ENCODE measurements around the gene GRAMD2B.
"Not testable (repeated sequence)": the region's sequence is repeated elsewhere in the genome, so short reads cannot be mapped to it uniquely, and the experiment has no call there.

GRAMD2B gene

GRCh38 chr5:126416266-126416925 is 6.8 kb upstream of the GRAMD2B start:
- Histone ChIP-seq H2AFZ (ENCODE audit: low read depth, low read length) (no peak overlapping the region), H3K4me3 (ENCODE audit: low read length) (no peak overlapping the region), H3K4me1 (ENCODE audit: insufficient read depth, low read length) (peaks cover 2% of the 10 kb centered on the region), H3K36me3 (ENCODE audit: insufficient read depth, low read length) (no peaks in the 10 kb centered on the region), H3K9me3 (ENCODE audit: low read length) (no peaks in the 10 kb centered on the region), H3K27me3 (ENCODE audit: insufficient read depth, low read length) (no peaks in the 10 kb centered on the region)

DNA sequence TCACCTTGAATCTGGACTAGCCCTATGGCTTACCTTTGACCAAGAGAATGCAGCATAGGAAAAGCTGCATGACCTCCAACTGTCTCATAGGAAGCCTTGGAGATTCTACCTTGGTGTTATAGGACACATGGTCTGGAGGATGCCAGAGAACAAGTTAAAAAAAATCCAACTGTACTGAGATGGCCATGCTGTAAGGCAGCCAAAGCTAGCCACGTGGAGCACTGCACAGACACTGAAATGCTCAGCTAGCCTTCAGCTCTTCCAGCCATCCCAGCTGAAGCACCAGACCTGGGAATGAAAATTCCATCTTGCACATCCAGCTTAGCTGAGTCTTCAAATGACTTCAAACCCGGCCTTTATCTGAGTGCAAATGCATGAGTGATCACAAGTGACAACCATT is 6.0 kb upstream of the GRAMD2B start:
- Histone ChIP-seq H3K36me3 (ENCODE audit: insufficient read depth, low read length) (no peaks in the 10 kb centered on the region), H2AFZ (ENCODE audit: low read depth, low read length) (no peak overlapping the region), H3K4me3 (ENCODE audit: low read length) (no peak overlapping the region), H3K27me3 (ENCODE audit: insufficient read depth, low read length) (no peaks in the 10 kb centered on the region), H3K9me3 (ENCODE audit: low read length) (no peaks in the 10 kb centered on the region), H3K4me1 (ENCODE audit: insufficient read depth, low read length) (peaks cover 2% of the 10 kb centered on the region)

GRCh38 chr5:126419102-126419501 is 4.1 kb upstream of the GRAMD2B start:
- Histone ChIP-seq H3K9me3 (ENCODE audit: low read length) (no peaks in the 10 kb centered on the region), H3K27me3 (ENCODE audit: insufficient read depth, low read length) (no peaks in the 10 kb centered on the region), H2AFZ (ENCODE audit: low read depth, low read length) (no peak overlapping the region), H3K4me1 (ENCODE audit: insufficient read depth, low read length) (peaks cover 2% of the 10 kb centered on the region), H3K4me3 (ENCODE audit: low read length) (no peak overlapping the region), H3K36me3 (ENCODE audit: insufficient read depth, low read length) (no peaks in the 10 kb centered on the region)

- Histone ChIP-seq H3K27me3 (ENCODE audit: insufficient read depth, low read length) (no peaks in the 10 kb centered on the region), H3K4me3 (ENCODE audit: low read length) (no peak overlapping the region), H3K4me1 (ENCODE audit: insufficient read depth, low read length) (no peaks in the 10 kb centered on the region), H3K36me3 (ENCODE audit: insufficient read depth, low read length) (no peaks in the 10 kb centered on the region), H3K9me3 (ENCODE audit: low read length) (no peaks in the 10 kb centered on the region), H2AFZ (ENCODE audit: low read depth, low read length) (no peak overlapping the region)
These were observed 5.2 kb downstream of the GRAMD2B start for GRCh38 chr5:126428421-126428820.

DNA sequence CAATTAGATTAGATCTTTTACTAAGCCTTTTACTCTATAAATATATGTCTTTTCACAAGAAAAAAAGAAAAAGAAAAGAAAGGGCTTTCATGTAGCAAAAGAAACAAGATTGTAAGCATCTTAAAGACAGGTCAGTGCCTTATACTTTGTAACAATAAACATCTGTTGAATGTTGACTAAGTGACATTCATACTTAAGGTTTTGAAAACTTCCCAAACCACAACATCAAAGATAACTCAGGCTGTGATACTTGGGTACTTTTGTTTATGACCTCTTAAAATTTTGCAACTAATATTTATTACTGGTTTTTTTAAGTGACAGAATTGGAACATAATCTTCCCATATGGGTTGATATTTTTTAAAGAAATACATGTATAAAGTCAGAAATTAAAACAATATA is 7.4 kb downstream of the GRAMD2B start:
- H3K36me3 ChIP-seq (ENCODE audit: insufficient read depth, low read length): no peaks in the 10 kb centered on the region
- H3K27me3 ChIP-seq (ENCODE audit: insufficient read depth, low read length): no peaks in the 10 kb centered on the region
- no peaks in the 10 kb centered on the region for H3K4me1 ChIP-seq (ENCODE audit: insufficient read depth, low read length)
- H3K4me3 ChIP-seq (ENCODE audit: low read length): no peak overlapping the region
- no peak overlapping the region for H2AFZ ChIP-seq (ENCODE audit: low read depth, low read length)
- H3K9me3 ChIP-seq (ENCODE audit: low read length): no peaks in the 10 kb centered on the region

DNA sequence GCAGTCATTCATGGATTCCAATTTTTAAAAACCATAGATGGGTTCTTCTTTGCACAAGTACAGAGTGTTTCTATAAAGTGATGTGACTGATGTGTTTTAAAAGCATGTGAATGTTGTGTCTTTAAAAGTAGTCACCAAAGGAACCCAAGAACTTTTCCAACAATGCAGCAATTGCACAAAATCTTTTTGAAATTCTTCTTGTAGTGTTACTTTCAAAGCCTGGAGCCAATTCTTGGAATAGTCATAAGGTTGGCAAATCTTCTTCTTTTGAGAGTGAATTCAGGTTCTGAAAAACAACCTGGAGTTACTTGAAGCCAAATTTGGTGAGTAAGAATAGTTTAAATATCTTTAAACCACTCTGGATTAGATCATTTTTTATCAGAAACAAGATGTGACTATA is 10.5 kb downstream of the GRAMD2B start:
- H3K27me3 ChIP-seq (ENCODE audit: insufficient read depth, low read length): no peaks in the 10 kb centered on the region
- H3K4me3 ChIP-seq (ENCODE audit: low read length): no peak overlapping the region
- no peaks in the 10 kb centered on the region for H3K9me3 ChIP-seq (ENCODE audit: low read length)
- H3K4me1 ChIP-seq (ENCODE audit: insufficient read depth, low read length): no peaks in the 10 kb centered on the region
- H2AFZ ChIP-seq (ENCODE audit: low read depth, low read length): no peak overlapping the region
- no peaks in the 10 kb centered on the region for H3K36me3 ChIP-seq (ENCODE audit: insufficient read depth, low read length)

DNA sequence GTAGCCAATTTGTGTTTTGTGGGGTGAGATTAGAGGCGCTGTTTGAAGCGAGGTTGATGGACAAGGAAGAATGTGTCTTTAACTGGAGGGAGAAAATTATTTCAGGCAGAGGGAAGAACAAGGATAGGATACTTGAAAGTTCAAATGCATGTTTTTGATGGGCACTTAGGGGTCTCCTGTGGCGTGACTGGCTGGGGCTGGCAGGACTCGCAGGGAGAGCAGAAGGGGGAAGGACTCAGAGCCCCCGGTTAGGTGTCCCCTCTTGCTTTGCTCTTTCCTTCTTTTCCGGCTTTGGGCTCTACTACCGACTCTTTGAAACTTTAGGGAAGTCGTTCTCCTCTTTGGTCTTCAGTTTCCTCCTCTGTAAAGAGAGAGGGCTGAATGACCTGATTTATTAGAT is 12.1 kb downstream of the GRAMD2B start:
- no peaks in the 10 kb centered on the region for H3K9me3 ChIP-seq (ENCODE audit: low read length)
- no peaks in the 10 kb centered on the region for H3K4me1 ChIP-seq (ENCODE audit: insufficient read depth, low read length)
- no peak overlapping the region for H3K4me3 ChIP-seq (ENCODE audit: low read length)
- H2AFZ ChIP-seq (ENCODE audit: low read depth, low read length): no peak overlapping the region
- no peaks in the 10 kb centered on the region for H3K27me3 ChIP-seq (ENCODE audit: insufficient read depth, low read length)
- no peaks in the 10 kb centered on the region for H3K36me3 ChIP-seq (ENCODE audit: insufficient read depth, low read length)

- H3K4me3 ChIP-seq (ENCODE audit: low read length): no peak overlapping the region
- no peak overlapping the region for H2AFZ ChIP-seq (ENCODE audit: low read depth, low read length)
- no peaks in the 10 kb centered on the region for H3K36me3 ChIP-seq (ENCODE audit: insufficient read depth, low read length)
- H3K27me3 ChIP-seq (ENCODE audit: insufficient read depth, low read length): no peaks in the 10 kb centered on the region
- H3K4me1 ChIP-seq (ENCODE audit: insufficient read depth, low read length): no peaks in the 10 kb centered on the region
- H3K9me3 ChIP-seq (ENCODE audit: low read length): no peaks in the 10 kb centered on the region
These were observed 12.5 kb downstream of the GRAMD2B start for GRCh38 chr5:126435714-126436113.

DNA sequence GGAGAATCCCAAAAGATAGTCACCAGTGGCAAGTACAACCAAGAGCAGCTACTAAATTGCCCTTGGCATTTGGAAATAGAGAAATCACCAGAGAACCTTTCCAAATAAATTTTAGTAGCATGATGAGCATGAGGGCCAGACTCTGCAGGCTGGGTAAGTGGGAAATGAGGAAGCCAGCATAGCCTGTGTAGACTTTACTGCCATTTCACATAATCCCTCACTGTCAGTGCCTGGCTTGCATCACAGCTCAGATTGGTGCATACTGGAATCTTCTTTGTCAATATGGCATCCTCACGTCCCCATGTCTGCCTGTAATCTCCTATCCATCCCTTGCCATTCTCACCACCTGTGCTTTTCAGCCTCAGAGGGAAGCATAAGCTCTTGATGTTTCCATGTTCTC is 14.5 kb downstream of the GRAMD2B start:
- Histone ChIP-seq H3K36me3 (ENCODE audit: insufficient read depth, low read length) (no peaks in the 10 kb centered on the region), H3K9me3 (ENCODE audit: low read length) (no peaks in the 10 kb centered on the region), H3K4me1 (ENCODE audit: insufficient read depth, low read length) (no peaks in the 10 kb centered on the region), H2AFZ (ENCODE audit: low read depth, low read length) (no peak overlapping the region), H3K27me3 (ENCODE audit: insufficient read depth, low read length) (no peaks in the 10 kb centered on the region), H3K4me3 (ENCODE audit: low read length) (no peak overlapping the region)

DNA sequence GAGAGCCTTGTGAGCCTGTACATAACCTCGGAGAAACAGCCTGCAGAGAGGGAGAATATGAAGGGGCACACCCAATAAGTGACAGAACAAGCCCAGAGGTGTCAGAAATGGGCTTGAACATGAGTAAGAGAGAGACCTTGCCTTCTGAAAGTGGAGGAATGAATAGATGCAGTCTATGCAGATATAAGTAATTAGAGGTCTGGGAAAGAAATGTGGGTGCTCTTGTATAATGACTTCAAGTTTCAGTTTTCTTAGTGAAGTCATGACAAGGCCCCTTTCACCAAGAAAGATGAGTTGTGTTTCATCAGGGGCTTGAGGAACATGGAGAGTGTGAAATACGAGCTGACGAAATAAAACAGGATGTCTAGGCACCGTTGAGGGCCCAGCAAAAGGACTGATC is 15.1 kb downstream of the GRAMD2B start:
- H3K9me3 ChIP-seq (ENCODE audit: low read length): no peaks in the 10 kb centered on the region
- H3K36me3 ChIP-seq (ENCODE audit: insufficient read depth, low read length): no peaks in the 10 kb centered on the region
- no peaks in the 10 kb centered on the region for H3K4me1 ChIP-seq (ENCODE audit: insufficient read depth, low read length)
- no peaks in the 10 kb centered on the region for H3K27me3 ChIP-seq (ENCODE audit: insufficient read depth, low read length)
- no peak overlapping the region for H2AFZ ChIP-seq (ENCODE audit: low read depth, low read length)
- H3K4me3 ChIP-seq (ENCODE audit: low read length): no peak overlapping the region

GRCh38 chr5:126438868-126439267 is 15.7 kb downstream of the GRAMD2B start:
- Histone ChIP-seq H3K36me3 (ENCODE audit: insufficient read depth, low read length) (no peaks in the 10 kb centered on the region), H3K4me3 (ENCODE audit: low read length) (no peak overlapping the region), H3K9me3 (ENCODE audit: low read length) (no peaks in the 10 kb centered on the region), H3K27me3 (ENCODE audit: insufficient read depth, low read length) (no peaks in the 10 kb centered on the region), H3K4me1 (ENCODE audit: insufficient read depth, low read length) (peaks cover 2% of the 10 kb centered on the region), H2AFZ (ENCODE audit: low read depth, low read length) (no peak overlapping the region)

DNA sequence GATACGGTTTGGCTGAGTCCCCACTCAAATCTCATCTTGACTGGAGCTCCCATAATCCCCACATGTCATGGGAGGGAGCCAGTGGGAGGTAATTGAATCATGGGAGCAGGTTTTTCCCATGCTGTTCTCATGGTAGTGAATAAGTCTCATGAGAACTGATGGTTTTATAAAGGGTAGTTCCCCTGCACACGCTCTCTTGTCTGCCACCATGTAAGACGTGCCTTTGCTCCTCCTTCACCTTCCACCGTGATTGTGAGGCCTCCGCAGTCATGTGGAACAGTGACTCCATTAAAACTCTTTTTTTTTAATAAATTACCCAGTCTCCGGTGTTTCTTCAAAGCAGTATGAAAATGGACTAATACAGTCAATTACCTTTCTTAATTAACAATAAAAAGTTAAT is 16.5 kb downstream of the GRAMD2B start:
- H2AFZ ChIP-seq (ENCODE audit: low read depth, low read length); H3K9me3 ChIP-seq (ENCODE audit: low read length); H3K36me3 ChIP-seq (ENCODE audit: insufficient read depth, low read length): not testable (repeated sequence)

DNA sequence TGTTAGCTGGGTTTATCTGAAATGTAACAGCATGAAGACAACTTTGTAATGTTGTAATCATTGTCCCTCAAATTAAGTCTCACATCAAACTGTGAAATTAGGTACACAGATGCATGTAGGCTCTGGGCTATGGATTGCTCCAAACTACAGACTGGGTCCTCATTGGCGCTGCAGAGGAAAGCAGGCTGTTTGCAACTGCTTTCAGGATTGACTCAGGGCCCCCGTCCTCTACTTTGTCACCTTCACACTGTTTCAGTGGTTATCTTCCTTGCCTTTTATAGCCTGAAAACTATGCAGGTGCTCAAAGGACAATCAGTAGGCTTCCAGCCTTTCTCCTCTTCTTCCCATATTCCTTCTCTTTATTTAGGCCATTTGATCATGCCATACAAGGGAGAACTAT is 18.0 kb downstream of the GRAMD2B start:
- Histone ChIP-seq H3K27me3 (ENCODE audit: insufficient read depth, low read length) (no peaks in the 10 kb centered on the region), H3K9me3 (ENCODE audit: low read length) (no peaks in the 10 kb centered on the region), H2AFZ (ENCODE audit: low read depth, low read length) (no peak overlapping the region), H3K4me3 (ENCODE audit: low read length) (no peak overlapping the region), H3K4me1 (ENCODE audit: insufficient read depth, low read length) (peaks cover 2% of the 10 kb centered on the region), H3K36me3 (ENCODE audit: insufficient read depth, low read length) (no peaks in the 10 kb centered on the region)

More for the DNA sequence above, 16.5 kb downstream of the GRAMD2B start:
- not testable (repeated sequence) for H3K4me1 ChIP-seq (ENCODE audit: insufficient read depth, low read length); H3K27me3 ChIP-seq (ENCODE audit: insufficient read depth, low read length); H3K4me3 ChIP-seq (ENCODE audit: low read length)

DNA sequence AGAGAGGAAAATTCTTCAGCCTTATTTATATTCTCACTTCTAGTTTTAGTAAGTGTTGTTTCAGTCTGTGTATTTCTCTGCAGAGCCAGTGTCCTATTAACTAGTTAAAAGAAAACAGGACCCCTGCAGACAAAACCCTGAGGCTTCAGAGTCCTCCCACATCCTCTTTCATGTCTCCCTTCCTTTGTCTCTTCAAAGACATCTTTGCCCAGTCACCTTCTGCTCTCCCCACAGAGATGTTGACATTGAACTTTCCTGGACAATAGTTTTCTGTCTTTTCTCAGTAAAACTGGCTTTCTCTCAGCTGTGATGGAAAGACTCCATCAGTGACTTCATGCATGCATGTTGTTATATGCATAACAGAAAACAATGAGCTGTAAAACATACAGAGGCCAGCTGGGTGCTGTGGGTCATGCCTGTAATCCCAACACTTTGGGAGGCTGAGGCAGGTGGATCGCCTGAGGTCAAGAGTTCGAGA is 20.2 kb downstream of the GRAMD2B start:
- Histone ChIP-seq H3K4me3 (ENCODE audit: low read length) (no peak overlapping the region), H3K4me1 (ENCODE audit: insufficient read depth, low read length) (peaks cover 2% of the 10 kb centered on the region), H3K27me3 (ENCODE audit: insufficient read depth, low read length) (no peaks in the 10 kb centered on the region), H3K9me3 (ENCODE audit: low read length) (no peaks in the 10 kb centered on the region), H2AFZ (ENCODE audit: low read depth, low read length) (no peak overlapping the region), H3K36me3 (ENCODE audit: insufficient read depth, low read length) (no peaks in the 10 kb centered on the region)
